ENCODE measurements around the gene SPO11. TPM values are rescaled to one million over a fixed set of nuclear protein-coding genes. Genes with fewer than 3 reads are reported as not detected.

The SPO11 gene
- total and polyA plus RNA-seq, 2 of the 8 experiments (the other 6 are each of a cell fraction or from before 2014, with no cell fraction given), result not detected

GRCh38 chr20:57293995-57294394 is 35.6 kb upstream of the SPO11 start:
- H2BK20ac ChIP-seq (ENCODE audit: low read length), result peak overlapping the region; percentile 23; the same call in 1 of the 2 replicates
- no peak overlapping the region for H2AK5ac ChIP-seq (ENCODE audit: low read depth, low read length)
- DNase-seq (ENCODE audit: low read depth in 1 of 2, low spot score in 2 of 2) (no peak), FAIRE-seq (no peak)
- no peaks in the 10 kb centered on the region for H3K27me3 ChIP-seq (replicated peaks in 1 of 4; ENCODE audit: control insufficient read depth in 3 of 4, extremely low read depth in 1 of 4, insufficient read depth in 3 of 4, low read length in 3 of 4)
- H4K20me1 ChIP-seq (replicated peaks in 1 of 2; ENCODE audit: control insufficient read depth in 1 of 2, insufficient read depth in 2 of 2, low read length in 2 of 2), result no peaks in the 10 kb centered on the region
- H4K5ac ChIP-seq (ENCODE audit: insufficient read length, low read depth, low read length), result no peak overlapping the region
- no peaks in the 10 kb centered on the region for H3K79me1 ChIP-seq (ENCODE audit: low read depth, low read length)
- H3K9ac ChIP-seq (replicated peaks in 1 of 4; ENCODE audit: extremely low read depth in 1 of 4, low read depth in 3 of 4, low read length in 3 of 4), result no peak overlapping the region
- no peaks in the 10 kb centered on the region for H3K79me2 ChIP-seq (ENCODE audit: control insufficient read depth in 1 of 2, insufficient read depth in 2 of 2, low read length in 2 of 2)
- H3K4ac ChIP-seq (replicated peaks; ENCODE audit: insufficient read length, low read depth, low read length), result no peak overlapping the region
- no peaks in the 10 kb centered on the region for H3K9me3 ChIP-seq (ENCODE audit: insufficient read depth in 2 of 2, low read depth in 1 of 2, low read length in 1 of 2)
- POLR2A ChIA-PET (ENCODE audit: partially characterized antibody), result interaction anchor here (1.0 kb wide), 1 partner anchor 35 kb away, joined by 3 read pairs; no protein-coding TSS in a partner anchor
- no peak overlapping the region for H3K27ac ChIP-seq (ENCODE audit: low read depth, low read length)
- no peak overlapping the region for H3K14ac ChIP-seq (ENCODE audit: insufficient read length)
- H4K91ac ChIP-seq (replicated peaks; ENCODE audit: insufficient read length, low read length), result no peak overlapping the region
- no peak overlapping the region for H3K56ac ChIP-seq (replicated peaks; ENCODE audit: insufficient read length, low read depth, low read length)
- no peak overlapping the region for H2AFZ ChIP-seq (ENCODE audit: low read length)
- no peak overlapping the region for H3K4me2 ChIP-seq (ENCODE audit: insufficient read depth in 1 of 2, low read depth in 2 of 2, low read length in 2 of 2)
- no peak overlapping the region for H2BK12ac ChIP-seq (ENCODE audit: low read depth, low read length)
- no peak overlapping the region for H3K4me3 ChIP-seq (ENCODE audit: extremely low read depth in 1 of 4, insufficient read depth in 2 of 4, low read depth in 3 of 4, low read length in 4 of 4)
- no peaks in the 10 kb centered on the region for H3K23me2 ChIP-seq (ENCODE audit: low read depth, low read length)
- H3K23ac ChIP-seq (ENCODE audit: insufficient read length), result no peak overlapping the region
- no peak overlapping the region for H4K8ac ChIP-seq (ENCODE audit: extremely low read depth, insufficient read depth, low read length)
- CTCF ChIA-PET (ENCODE audit: partially characterized antibody), result interaction anchor here (1.4 to 4.0 kb wide), 3 partner anchors 11 to 36 kb away, joined by 3 to 19 read pairs (median 8); partner anchors contain the start of gene SPO11
- WGBS, 2 experiments (ENCODE audit: extremely low coverage in 1 of 2, insufficient coverage in 1 of 2, insufficient read length in 1 of 2, insufficient replicate concordance in 2 of 2, low coverage in 1 of 2, low lambda C conversion rate in 2 of 2, missing lambda C conversion rate in 1 of 2), result 81% methylated on average over 7 of the region's 7 CpGs; no CpG with 5 or more reads in 1 of the 2 experiments
- no peak overlapping the region for H2BK5ac ChIP-seq (ENCODE audit: low read depth, low read length)
- no peak overlapping the region for H3K18ac ChIP-seq (ENCODE audit: extremely low read depth, low read length)
- peaks cover 0 to 12% (median under 1%) of the 10 kb centered on the region in 4 experiments; a peak in 3 of 7 replicates for H3K4me1 ChIP-seq (replicated peaks in 1 of 4; ENCODE audit: control insufficient read depth in 3 of 4, insufficient read depth in 4 of 4, low read length in 3 of 4)
- H3K36me3 ChIP-seq (ENCODE audit: control insufficient read depth in 2 of 4, insufficient read depth in 4 of 4, low read length in 3 of 4), result no peaks in the 10 kb centered on the region
- H2BK120ac ChIP-seq (replicated peaks; ENCODE audit: low read depth, low read length), result no peak overlapping the region
- H2BK15ac ChIP-seq (ENCODE audit: low read length), result no peak overlapping the region
- TF ChIP-seq RXRA (IDR thresholded peaks at IDR 0.05; ENCODE audit: insufficient read depth, low read depth, low read length) (no peak), KDM1A (IDR thresholded peaks at IDR 0.05; ENCODE audit: borderline replicate concordance, low read length) (no peak), CEBPB (IDR thresholded peaks at IDR 0.05; ENCODE audit: low read depth, low read length) (no peak), RBBP5 (IDR thresholded peaks at IDR 0.05; ENCODE audit: borderline replicate concordance, low read depth, low read length) (no peak), ATF3 (IDR thresholded peaks at IDR 0.05; ENCODE audit: insufficient read depth, low read depth, low read length) (no peak), CTBP2 (IDR thresholded peaks at IDR 0.05; ENCODE audit: borderline replicate concordance, insufficient read depth, insufficient read length, low read length) (no peak), SIX5 (IDR thresholded peaks at IDR 0.05; ENCODE audit: low read depth, low read length) (no peak), CBX5 (IDR thresholded peaks at IDR 0.05; ENCODE audit: low read depth, low read length) (no peak), HDAC6 (IDR thresholded peaks at IDR 0.05; ENCODE audit: low read depth, low read length) (no peak), JUND (IDR thresholded peaks at IDR 0.05; ENCODE audit: low read length) (no peak), ZNF274 (IDR thresholded peaks at IDR 0.05; ENCODE audit: borderline replicate concordance, extremely low read depth, low read length) (no peak), KDM5A (IDR thresholded peaks at IDR 0.05; ENCODE audit: low read length) (no peak), GABPA (IDR thresholded peaks at IDR 0.05; ENCODE audit: borderline replicate concordance, insufficient read depth, low read length) (no peak), POLR2A (IDR thresholded peaks at IDR 0.05; ENCODE audit: control extremely low read depth in 1 of 2, low read depth in 2 of 2, low read length in 2 of 2) (no peak)

All from H1 (cell line).